HG03521 (cell line): ENCODE data around the gene GRAMD2B.
"Not testable (repeated sequence)": the region's sequence is repeated elsewhere in the genome, so short reads cannot be mapped to it uniquely, and the experiment has no call there.

Source experiments
- ATAC-seq: cut with Tn5 transposase; IDR thresholded peaks from one replicate; pipeline ENCODE4 v1.9.1; 2021; ENCODE audit warnings: mild to moderate bottlenecking, moderate library complexity; ENCODE audit not compliant: unreplicated experiment

The GRAMD2B gene

GRCh38 chr5:126508962-126509279, 85.7 kb downstream of the GRAMD2B start:
- ATAC-seq: no peak

- no peak for ATAC-seq
Measured at GRCh38 chr5:126509339-126509738, 86.1 kb downstream of the GRAMD2B start.

- no peak for ATAC-seq
Measured at GRCh38 chr5:126511961-126512360, 88.8 kb downstream of the GRAMD2B start.

GRCh38 chr5:126512451-126512850, 89.2 kb downstream of the GRAMD2B start:
- no peak for ATAC-seq

GRCh38 chr5:126513302-126513701, 90.1 kb downstream of the GRAMD2B start:
- ATAC-seq: no peak

GRCh38 chr5:126513703-126514102, 90.5 kb downstream of the GRAMD2B start:
- no peak for ATAC-seq

GRCh38 chr5:126514131-126514557, 90.9 kb downstream of the GRAMD2B start:
- no peak for ATAC-seq

GRCh38 chr5:126514558-126515141, 91.4 kb downstream of the GRAMD2B start:
- ATAC-seq: no peak

- ATAC-seq: no peak
Measured at GRCh38 chr5:126515337-126515736, 92.1 kb downstream of the GRAMD2B start.

- no peak for ATAC-seq
Measured at GRCh38 chr5:126516133-126516532, 92.9 kb downstream of the GRAMD2B start.

GRCh38 chr5:126516852-126517251, 93.6 kb downstream of the GRAMD2B start:
- no peak for ATAC-seq

- ATAC-seq: not testable (repeated sequence)
Measured at GRCh38 chr5:126519223-126519622, 96.0 kb downstream of the GRAMD2B start.

GRCh38 chr5:126519637-126520592, 96.7 kb downstream of the GRAMD2B start:
- no peak for ATAC-seq

- no peak for ATAC-seq
Measured at GRCh38 chr5:126520593-126520953, 97.4 kb downstream of the GRAMD2B start.

- no peak for ATAC-seq
Measured at GRCh38 chr5:126521130-126521529, 97.9 kb downstream of the GRAMD2B start.

GRCh38 chr5:126523818-126524510, 100.8 kb downstream of the GRAMD2B start:
- ATAC-seq: no peak

GRCh38 chr5:126525630-126526245, 102.5 kb downstream of the GRAMD2B start:
- no peak for ATAC-seq

GRCh38 chr5:126526493-126526892, 103.3 kb downstream of the GRAMD2B start:
- no peak for ATAC-seq

- ATAC-seq: no peak
Measured at GRCh38 chr5:126527158-126527557, 103.9 kb downstream of the GRAMD2B start.

GRCh38 chr5:126527892-126528291, 104.7 kb downstream of the GRAMD2B start:
- ATAC-seq: no peak

- ATAC-seq: no peak
Measured at GRCh38 chr5:126531543-126532120, 108.4 kb downstream of the GRAMD2B start.
